Measurements from ENCODE around the gene SNX25.
"Not testable (repeated sequence)": the region's sequence is repeated elsewhere in the genome, so short reads cannot be mapped to it uniquely, and the experiment has no call there.

Gene SNX25

DNA sequence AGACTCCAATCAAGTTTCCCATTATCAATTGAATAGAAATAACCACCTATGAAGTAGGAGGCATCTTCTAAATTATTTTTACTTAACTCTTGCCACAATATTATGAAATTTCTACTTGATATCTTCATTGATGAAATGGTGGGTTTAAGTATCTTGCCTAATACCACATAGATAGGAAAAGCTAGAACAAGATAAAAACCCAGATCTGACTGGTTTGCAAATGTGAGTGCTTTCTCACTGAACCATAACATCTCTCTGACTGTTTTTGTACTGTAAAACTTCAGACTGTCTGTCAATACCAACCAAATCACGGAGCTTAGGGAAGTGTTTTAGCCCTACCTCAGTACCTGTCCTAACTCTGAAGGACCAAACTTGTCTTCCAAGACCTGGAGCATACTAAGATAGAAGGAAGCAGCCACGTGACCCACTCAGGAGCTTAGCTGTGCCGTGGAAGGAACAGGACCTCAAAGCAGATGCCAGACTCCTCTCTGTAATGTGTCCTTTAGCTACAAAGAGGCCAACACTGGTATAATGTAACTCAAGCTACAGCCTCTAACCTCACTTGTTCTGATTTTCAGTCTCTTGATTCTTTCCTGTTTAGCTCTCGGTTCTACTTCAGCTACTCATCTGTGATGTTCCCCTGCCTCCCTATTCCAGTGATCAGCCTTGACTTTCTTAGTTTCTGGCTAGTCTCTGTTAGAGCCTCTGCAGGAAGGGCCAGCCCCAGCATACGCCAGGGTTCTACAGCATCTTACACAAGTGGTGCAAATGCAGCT lies 101.9 kb downstream of the SNX25 start (continued):
- TF ChIP-seq, protein P1, sequence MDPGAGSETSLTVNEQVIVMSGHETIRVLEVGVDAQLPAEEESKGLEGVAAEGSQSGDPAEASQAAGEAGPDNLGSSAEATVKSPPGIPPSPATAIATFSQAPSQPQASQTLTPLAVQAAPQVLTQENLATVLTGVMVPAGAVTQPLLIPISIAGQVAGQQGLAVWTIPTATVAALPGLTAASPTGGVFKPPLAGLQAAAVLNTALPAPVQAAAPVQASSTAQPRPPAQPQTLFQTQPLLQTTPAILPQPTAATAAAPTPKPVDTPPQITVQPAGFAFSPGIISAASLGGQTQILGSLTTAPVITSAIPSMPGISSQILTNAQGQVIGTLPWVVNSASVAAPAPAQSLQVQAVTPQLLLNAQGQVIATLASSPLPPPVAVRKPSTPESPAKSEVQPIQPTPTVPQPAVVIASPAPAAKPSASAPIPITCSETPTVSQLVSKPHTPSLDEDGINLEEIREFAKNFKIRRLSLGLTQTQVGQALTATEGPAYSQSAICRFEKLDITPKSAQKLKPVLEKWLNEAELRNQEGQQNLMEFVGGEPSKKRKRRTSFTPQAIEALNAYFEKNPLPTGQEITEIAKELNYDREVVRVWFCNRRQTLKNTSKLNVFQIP (CRISPR knock-in tag; IDR thresholded peaks at IDR 0.05; ENCODE audit: borderline replicate concordance, low read depth) = no peak
- TF ChIP-seq CSDC2 (CRISPR knock-in tag; IDR thresholded peaks at IDR 0.05) = no peak

DNA sequence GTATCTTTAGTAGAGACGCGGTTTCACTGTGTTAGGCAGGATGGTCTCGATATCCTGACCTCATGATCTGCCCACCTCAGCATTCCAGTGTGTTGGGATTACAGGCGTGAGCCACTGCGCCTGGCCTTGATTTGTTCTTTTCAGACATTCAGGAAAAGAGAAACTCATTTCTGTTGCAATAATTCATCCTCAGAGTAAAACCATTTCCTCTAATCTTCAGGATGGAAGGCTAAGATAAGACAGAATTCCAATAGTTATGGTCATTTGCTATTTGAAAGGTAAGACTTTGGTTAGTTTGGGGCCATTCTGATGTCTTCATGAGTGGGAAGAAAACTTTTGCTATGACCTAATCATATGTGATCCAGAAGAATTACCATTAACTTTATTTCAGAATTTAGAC lies 103.3 kb downstream of the SNX25 start:
- TF ChIP-seq RARB (CRISPR knock-in tag; IDR thresholded peaks at IDR 0.05) (no peak), ZNF565 (CRISPR knock-in tag; conservative IDR thresholded peaks at IDR 0.05; ENCODE audit: low read depth) (no peak), OSR1 (CRISPR knock-in tag; IDR thresholded peaks at IDR 0.05) (no peak), ESRRG (CRISPR knock-in tag; IDR thresholded peaks at IDR 0.05) (no peak), TOX (CRISPR knock-in tag; IDR thresholded peaks at IDR 0.05; ENCODE audit: borderline replicate concordance) (no peak)
- TF ChIP-seq, protein P2, sequence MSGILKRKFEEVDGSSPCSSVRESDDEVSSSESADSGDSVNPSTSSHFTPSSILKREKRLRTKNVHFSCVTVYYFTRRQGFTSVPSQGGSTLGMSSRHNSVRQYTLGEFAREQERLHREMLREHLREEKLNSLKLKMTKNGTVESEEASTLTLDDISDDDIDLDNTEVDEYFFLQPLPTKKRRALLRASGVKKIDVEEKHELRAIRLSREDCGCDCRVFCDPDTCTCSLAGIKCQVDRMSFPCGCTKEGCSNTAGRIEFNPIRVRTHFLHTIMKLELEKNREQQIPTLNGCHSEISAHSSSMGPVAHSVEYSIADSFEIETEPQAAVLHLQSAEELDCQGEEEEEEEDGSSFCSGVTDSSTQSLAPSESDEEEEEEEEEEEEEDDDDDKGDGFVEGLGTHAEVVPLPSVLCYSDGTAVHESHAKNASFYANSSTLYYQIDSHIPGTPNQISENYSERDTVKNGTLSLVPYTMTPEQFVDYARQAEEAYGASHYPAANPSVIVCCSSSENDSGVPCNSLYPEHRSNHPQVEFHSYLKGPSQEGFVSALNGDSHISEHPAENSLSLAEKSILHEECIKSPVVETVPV (CRISPR knock-in tag; IDR thresholded peaks at IDR 0.05) = no peak
- TF ChIP-seq, protein P3, sequence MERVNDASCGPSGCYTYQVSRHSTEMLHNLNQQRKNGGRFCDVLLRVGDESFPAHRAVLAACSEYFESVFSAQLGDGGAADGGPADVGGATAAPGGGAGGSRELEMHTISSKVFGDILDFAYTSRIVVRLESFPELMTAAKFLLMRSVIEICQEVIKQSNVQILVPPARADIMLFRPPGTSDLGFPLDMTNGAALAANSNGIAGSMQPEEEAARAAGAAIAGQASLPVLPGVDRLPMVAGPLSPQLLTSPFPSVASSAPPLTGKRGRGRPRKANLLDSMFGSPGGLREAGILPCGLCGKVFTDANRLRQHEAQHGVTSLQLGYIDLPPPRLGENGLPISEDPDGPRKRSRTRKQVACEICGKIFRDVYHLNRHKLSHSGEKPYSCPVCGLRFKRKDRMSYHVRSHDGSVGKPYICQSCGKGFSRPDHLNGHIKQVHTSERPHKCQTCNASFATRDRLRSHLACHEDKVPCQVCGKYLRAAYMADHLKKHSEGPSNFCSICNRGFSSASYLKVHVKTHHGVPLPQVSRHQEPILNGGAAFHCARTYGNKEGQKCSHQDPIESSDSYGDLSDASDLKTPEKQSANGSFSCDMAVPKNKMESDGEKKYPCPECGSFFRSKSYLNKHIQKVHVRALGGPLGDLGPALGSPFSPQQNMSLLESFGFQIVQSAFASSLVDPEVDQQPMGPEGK (CRISPR knock-in tag; IDR thresholded peaks at IDR 0.05; ENCODE audit: borderline replicate concordance) = no peak
- ATAC-seq = no peak

DNA sequence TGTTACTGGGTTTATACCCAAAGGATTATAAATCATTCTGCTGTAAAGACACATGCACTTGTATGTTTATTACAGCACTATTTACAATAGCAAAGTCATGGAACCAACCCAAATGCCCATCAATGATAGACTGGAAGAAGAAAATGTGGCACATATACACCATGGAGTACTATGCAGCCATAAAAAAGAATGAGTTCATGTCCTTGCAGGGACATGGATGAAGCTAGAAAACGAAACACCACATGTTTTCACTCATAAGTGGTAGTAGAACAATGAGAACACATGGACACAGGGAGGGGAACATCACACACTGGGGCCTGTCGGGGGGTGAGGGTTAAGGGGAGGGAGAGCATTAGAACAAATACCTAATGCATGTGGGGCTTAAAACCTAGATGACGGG lies 108.1 kb downstream of the SNX25 start:
- not testable (repeated sequence) for ATAC-seq

DNA sequence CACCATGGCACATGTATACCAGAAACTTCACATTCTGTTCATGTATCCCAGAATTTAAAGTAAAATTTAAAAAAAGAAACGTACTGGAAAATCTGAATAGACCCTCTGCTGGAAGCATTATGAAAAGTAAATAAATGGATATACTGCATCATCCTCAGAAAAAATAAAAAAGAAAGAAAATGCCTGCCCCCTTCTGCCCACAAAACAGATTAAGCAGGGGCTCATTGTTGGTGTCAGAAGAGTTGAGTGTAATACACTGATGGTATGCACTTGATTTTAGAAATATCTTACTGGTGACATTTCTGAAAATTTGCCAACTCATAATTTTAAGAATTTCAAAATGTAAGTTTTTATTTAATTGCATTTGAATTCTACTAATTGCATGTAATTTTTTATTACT lies 108.5 kb downstream of the SNX25 start:
- TF ChIP-seq, protein P3 (CRISPR knock-in tag; IDR thresholded peaks at IDR 0.05; ENCODE audit: borderline replicate concordance) = no peak
- no peak for TF ChIP-seq ESRRG (CRISPR knock-in tag; IDR thresholded peaks at IDR 0.05)
- no peak for TF ChIP-seq ZFP3 (CRISPR knock-in tag; IDR thresholded peaks at IDR 0.05)
- no peak for TF ChIP-seq TOX (CRISPR knock-in tag; IDR thresholded peaks at IDR 0.05; ENCODE audit: borderline replicate concordance)
- TF ChIP-seq, protein P1 (CRISPR knock-in tag; IDR thresholded peaks at IDR 0.05; ENCODE audit: borderline replicate concordance, low read depth) = no peak
- no peak for TF ChIP-seq ZNF565 (CRISPR knock-in tag; conservative IDR thresholded peaks at IDR 0.05; ENCODE audit: low read depth)
- no peak for TF ChIP-seq ZFP30 (CRISPR knock-in tag; IDR thresholded peaks at IDR 0.05)
- no peak for TF ChIP-seq GLIS3 (CRISPR knock-in tag; IDR thresholded peaks at IDR 0.05)
- TF ChIP-seq OSR1 (CRISPR knock-in tag; IDR thresholded peaks at IDR 0.05) = no peak
- no peak for TF ChIP-seq ARNTL (CRISPR knock-in tag; IDR thresholded peaks at IDR 0.05; ENCODE audit: borderline replicate concordance, low read depth)
- no peak for TF ChIP-seq TCF4 (CRISPR knock-in tag; IDR thresholded peaks at IDR 0.05; ENCODE audit: borderline replicate concordance)
- no peak for TF ChIP-seq ZNF70 (CRISPR knock-in tag; IDR thresholded peaks at IDR 0.05)
- TF ChIP-seq ZC3H10 (CRISPR knock-in tag; IDR thresholded peaks at IDR 0.05) = no peak
- TF ChIP-seq ZNF8 (CRISPR knock-in tag; IDR thresholded peaks at IDR 0.05) = no peak
- no peak for TF ChIP-seq CSDC2 (CRISPR knock-in tag; IDR thresholded peaks at IDR 0.05)
- TF ChIP-seq BACH2 (CRISPR knock-in tag; IDR thresholded peaks at IDR 0.05; ENCODE audit: borderline replicate concordance) = no peak
- TF ChIP-seq, protein P4, sequence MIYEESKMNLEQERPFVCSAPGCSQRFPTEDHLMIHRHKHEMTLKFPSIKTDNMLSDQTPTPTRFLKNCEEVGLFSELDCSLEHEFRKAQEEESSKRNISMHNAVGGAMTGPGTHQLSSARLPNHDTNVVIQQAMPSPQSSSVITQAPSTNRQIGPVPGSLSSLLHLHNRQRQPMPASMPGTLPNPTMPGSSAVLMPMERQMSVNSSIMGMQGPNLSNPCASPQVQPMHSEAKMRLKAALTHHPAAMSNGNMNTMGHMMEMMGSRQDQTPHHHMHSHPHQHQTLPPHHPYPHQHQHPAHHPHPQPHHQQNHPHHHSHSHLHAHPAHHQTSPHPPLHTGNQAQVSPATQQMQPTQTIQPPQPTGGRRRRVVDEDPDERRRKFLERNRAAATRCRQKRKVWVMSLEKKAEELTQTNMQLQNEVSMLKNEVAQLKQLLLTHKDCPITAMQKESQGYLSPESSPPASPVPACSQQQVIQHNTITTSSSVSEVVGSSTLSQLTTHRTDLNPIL (CRISPR knock-in tag; IDR thresholded peaks at IDR 0.05; ENCODE audit: low read depth) = no peak
- TF ChIP-seq RARB (CRISPR knock-in tag; IDR thresholded peaks at IDR 0.05) = no peak
- peak; percentile 57; the same call in 2 of the 3 replicates for ATAC-seq
